GM20431 (cell line): ENCODE results near the gene HINT3.
"Not testable (repeated sequence)": the region's sequence is repeated elsewhere in the genome, so short reads cannot be mapped to it uniquely, and the experiment has no call there.

Experiments
- in situ Hi-C: fragments of 300-500 bp; cut with MseI, MboI; formaldehyde crosslinking; loops from one replicate; pipeline ENCODE4 v1.15.0; 2020; ENCODE audit warnings: low sequenced_read_pairs; ENCODE audit not compliant: unreplicated experiment

HINT3 gene

DNA sequence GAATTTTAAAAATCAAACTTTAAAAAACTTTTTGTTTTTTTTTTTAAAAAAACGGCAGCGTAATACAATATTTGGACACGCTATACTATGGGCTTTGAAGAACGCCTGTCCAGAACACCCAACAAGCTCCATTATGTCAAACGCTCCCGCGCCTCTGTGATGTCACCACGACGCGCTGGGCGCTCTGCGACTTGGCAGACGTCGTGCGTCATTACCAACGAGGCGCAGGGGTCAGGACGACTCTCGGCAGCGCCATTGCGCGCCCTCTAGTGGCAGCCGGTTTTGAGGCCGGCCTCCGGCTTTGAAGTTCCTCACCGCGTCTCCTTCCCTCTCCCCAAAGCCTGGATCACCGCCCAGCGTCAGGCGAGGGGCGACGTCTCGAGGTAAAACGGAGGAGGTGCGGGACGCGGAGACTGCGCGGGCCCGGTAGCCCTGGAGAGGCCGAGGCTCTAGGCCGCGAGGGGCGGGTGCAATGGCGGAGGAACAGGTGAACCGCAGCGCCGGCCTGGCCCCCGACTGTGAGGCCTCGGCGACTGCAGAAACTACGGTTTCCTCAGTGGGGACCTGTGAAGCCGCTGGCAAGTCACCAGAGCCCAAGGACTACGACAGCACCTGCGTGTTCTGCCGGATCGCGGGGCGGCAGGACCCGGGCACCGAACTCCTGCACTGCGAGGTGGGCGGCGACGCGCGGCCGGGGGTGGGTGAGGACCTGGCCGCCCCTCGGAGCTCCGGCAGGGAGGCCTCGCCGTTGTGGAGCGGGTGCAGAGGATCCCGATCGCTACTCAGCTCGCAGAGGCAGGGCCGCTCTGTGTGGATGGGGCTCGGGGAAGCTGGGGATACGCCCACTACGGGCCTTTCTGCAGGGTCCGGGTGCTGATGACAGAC, at the start of gene HINT3:
Gene HINT3 (plus strand): TSS at position 265 of the 885 bp plus-strand sequence. CDS start 208 bp downstream, at position 473.
- in situ Hi-C loops, result loop anchor here (10.0 to 25.0 kb wide), 2 partner anchors 172 to 644 kb away; partner anchors contain the start of gene HDDC2

DNA sequence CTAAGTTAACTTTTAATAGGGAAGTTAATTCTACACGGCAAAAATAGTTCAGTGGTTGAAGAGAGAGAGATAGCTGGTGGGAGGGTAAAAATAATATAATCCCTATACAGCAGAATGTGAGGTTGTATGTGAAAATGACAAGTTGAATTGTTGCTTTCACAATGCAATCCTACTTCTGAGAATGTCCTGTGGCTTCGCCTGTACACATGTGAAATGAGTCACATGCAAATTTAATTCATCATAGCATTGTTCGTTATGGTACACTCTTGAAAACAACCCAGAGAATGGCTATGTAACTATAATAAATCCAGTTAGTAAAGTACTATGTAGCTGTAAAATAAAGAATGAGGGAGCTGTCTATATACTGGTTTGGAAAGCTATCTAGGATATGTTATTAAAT, 46.0 kb upstream of the HINT3 start:
- in situ Hi-C loops, result no loop called here

- in situ Hi-C loops, result not testable (repeated sequence)
These were observed 45.5 kb upstream of the HINT3 start for GRCh38 chr6:125911051-125911451.

DNA sequence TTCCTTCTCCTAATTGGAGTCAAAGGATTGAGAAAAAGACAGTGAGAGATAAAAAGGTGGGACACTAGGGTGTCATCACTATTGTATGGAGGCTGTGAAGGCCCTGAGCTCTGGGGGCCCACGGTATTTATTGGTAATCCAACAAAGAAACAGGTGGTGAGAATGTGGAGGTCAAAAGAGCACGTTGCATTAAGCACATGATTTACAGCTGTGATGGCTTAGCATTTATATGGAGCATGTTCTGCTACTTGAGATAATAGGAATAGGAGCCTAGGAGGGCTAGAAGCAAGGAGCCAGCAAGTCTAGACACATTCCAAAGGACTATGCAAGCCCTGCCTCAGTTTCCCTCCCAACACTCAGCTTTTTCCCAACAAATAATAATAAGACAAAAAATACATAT, 44.1 kb upstream of the HINT3 start:
- in situ Hi-C loops, result not testable (repeated sequence)

DNA sequence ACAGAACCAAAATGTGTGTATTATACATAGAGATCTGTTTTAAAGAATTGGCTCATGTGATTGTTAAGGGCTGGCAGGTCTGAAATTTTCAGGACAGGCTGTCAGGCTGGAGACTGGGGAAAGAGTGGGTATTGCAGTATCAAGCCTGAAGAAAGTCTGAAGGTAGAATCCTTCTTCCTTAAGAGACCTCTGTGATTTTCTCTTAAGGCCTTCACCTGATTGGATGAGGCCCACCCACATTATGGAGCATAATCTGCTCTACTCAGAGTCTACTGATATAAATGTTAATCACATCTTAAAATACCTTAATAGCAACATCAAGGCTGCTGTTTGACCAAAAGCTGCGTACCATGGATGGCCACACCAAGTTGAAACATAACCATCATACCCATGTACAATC, 43.4 kb upstream of the HINT3 start:
- in situ Hi-C loops, result no loop called here

- in situ Hi-C loops, result no loop called here
These were observed 42.7 kb upstream of the HINT3 start for GRCh38 chr6:125913864-125914351.

DNA sequence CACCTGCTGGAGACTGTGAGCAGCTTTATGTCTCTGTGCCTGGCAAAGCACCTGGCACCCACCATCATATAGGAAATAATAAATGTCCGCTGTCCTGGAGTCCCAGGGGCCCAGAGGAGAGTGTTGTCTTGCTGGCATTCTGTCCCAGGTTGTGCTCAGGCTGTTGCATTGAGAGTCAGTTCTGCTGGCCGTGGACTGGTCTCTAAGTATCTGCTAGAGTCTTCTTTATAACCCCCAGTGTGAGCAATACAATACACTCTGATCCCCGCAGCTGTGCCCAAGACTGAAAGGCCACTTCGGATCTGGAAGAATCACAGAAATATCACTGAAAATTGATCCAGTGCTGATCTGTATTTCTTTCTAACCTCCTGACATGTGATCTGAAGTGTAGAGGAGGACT, 38.3 kb upstream of the HINT3 start:
- in situ Hi-C loops, result no loop called here

- in situ Hi-C loops, result no loop called here
These were observed 37.6 kb upstream of the HINT3 start for GRCh38 chr6:125918681-125919566.

GRCh38 chr6:125919618-125920017, 37.0 kb upstream of the HINT3 start:
- in situ Hi-C loops, result no loop called here

GRCh38 chr6:125922322-125922860, 34.2 kb upstream of the HINT3 start:
- in situ Hi-C loops, result no loop called here

- in situ Hi-C loops, result no loop called here
These were observed 33.1 kb upstream of the HINT3 start for GRCh38 chr6:125923366-125923877.

DNA sequence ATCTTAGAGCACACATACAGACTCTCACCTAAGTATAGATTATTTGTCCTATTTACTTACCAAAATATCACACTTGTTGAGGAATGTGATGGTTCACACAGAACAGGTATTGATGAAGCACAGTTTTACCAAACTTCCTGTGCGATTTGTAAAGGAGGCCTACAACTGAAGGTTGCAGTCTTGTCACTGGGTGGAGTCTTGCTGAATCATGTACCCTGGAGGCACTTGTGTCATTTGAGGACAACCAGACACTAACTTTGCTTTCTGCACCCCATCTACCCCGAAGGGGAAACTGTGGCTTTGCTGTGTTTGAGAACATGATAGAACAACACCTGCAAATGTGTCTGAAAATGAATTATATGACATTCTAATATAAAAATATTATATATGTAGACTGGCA, 32.4 kb upstream of the HINT3 start:
- in situ Hi-C loops, result no loop called here

DNA sequence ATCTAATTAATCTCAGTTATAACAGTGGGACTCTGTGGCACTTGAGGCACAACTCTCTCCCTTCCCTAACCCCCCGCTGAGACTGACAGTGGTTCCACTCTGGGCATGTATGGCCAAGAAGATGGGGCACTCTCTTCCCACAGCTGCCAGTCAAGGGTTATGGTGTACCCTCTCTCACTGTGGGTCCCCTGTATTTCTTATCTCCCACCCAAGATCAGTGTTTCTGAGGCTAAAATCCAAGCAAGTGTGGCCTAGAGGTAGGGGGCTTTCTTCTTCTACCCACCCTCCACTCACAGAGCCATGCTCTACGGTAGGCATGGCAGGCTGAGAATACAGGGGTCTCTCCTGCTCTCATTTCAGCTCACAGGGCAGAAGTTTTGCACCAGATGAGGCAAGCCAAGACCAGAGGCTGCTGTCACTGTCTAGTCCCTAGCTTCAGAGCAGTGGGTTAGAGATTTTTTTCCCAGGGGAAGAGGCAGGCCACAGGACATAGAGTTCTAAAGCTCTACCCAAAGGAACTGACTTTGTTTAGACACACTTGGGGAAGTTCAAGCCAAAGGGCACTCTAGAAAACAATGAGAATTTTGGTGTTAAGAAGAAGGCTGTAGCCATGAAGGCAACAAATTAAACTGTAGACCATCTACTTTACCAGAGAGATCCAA, 31.7 kb upstream of the HINT3 start:
- in situ Hi-C loops, result no loop called here

GRCh38 chr6:125926711-125927110, 29.9 kb upstream of the HINT3 start:
- in situ Hi-C loops, result no loop called here

GRCh38 chr6:125927761-125928160, 28.8 kb upstream of the HINT3 start:
- in situ Hi-C loops, result no loop called here

GRCh38 chr6:125930765-125931418, 25.7 kb upstream of the HINT3 start:
- in situ Hi-C loops, result no loop called here

GRCh38 chr6:125931733-125932450, 24.7 kb upstream of the HINT3 start:
- in situ Hi-C loops, result no loop called here

- in situ Hi-C loops, result no loop called here
These were observed 24.1 kb upstream of the HINT3 start for GRCh38 chr6:125932451-125932795.

GRCh38 chr6:125935520-125935919, 21.1 kb upstream of the HINT3 start:
- in situ Hi-C loops, result not testable (repeated sequence)
